ENCODE results near the gene PGGHG. TPM values are rescaled to one million over a fixed set of nuclear protein-coding genes. Genes with fewer than 3 reads are reported as not detected.
"Not testable (repeated sequence)": the region's sequence is repeated elsewhere in the genome, so short reads cannot be mapped to it uniquely, and the experiment has no call there.

Gene PGGHG
- total RNA-seq, 1 donor from 2014 or later: 2.6 TPM

GRCh38 chr11:330694-331357 lies 41.9 kb downstream of the PGGHG start:
- peaks cover 0 to 21% (median 6%) of the 10 kb centered on the region in 3 donors for H3K27me3 ChIP-seq (ENCODE audit: control insufficient read depth in 3 of 3, insufficient read depth in 3 of 3, low read length in 3 of 3)
- no peak overlapping the region for H3K4me3 ChIP-seq (ENCODE audit: low read length in 3 of 3)
- no peak overlapping the region for H3K9ac ChIP-seq (ENCODE audit: low read depth in 1 of 3, low read length in 3 of 3)
- H3K36me3 ChIP-seq (ENCODE audit: control insufficient read depth in 3 of 3, insufficient read depth in 3 of 3, low read length in 3 of 3): no peaks in the 10 kb centered on the region
- peaks cover 22 to 25% (median 24%) of the 10 kb centered on the region in 3 donors for H3K4me1 ChIP-seq (ENCODE audit: control insufficient read depth in 3 of 3, insufficient read depth in 3 of 3, low read length in 3 of 3)
- no peak overlapping the region for H3K27ac ChIP-seq (ENCODE audit: low read depth, low read length)
- H3K9me3 ChIP-seq (ENCODE audit: control insufficient read depth in 3 of 3, low read length in 3 of 3): peaks cover 0 to 2% (median 0%) of the 10 kb centered on the region in 3 donors

- Histone ChIP-seq H3K4me1 (ENCODE audit: control insufficient read depth in 3 of 3, insufficient read depth in 3 of 3, low read length in 3 of 3) (peaks cover 19 to 25% (median 24%) of the 10 kb centered on the region in 3 donors), H3K4me3 (ENCODE audit: low read length in 3 of 3) (no peak overlapping the region), H3K36me3 (ENCODE audit: control insufficient read depth in 3 of 3, insufficient read depth in 3 of 3, low read length in 3 of 3) (no peaks in the 10 kb centered on the region), H3K9ac (ENCODE audit: low read depth in 1 of 3, low read length in 3 of 3) (no peak overlapping the region), H3K9me3 (ENCODE audit: control insufficient read depth in 3 of 3, low read length in 3 of 3) (peaks cover 0 to 2% (median 0%) of the 10 kb centered on the region in 3 donors), H3K27ac (ENCODE audit: low read depth, low read length) (no peak overlapping the region), H3K27me3 (ENCODE audit: control insufficient read depth in 3 of 3, insufficient read depth in 3 of 3, low read length in 3 of 3) (peaks cover 0 to 20% (median 6%) of the 10 kb centered on the region in 3 donors)
These were observed 42.6 kb downstream of the PGGHG start for GRCh38 chr11:331358-332060.

- Histone ChIP-seq H3K4me3 (ENCODE audit: low read length in 3 of 3) (no peak overlapping the region), H3K4me1 (ENCODE audit: control insufficient read depth in 3 of 3, insufficient read depth in 3 of 3, low read length in 3 of 3) (peaks cover 10 to 19% (median 17%) of the 10 kb centered on the region in 3 donors), H3K9me3 (ENCODE audit: control insufficient read depth in 3 of 3, low read length in 3 of 3) (peaks cover 0 to 2% (median 0%) of the 10 kb centered on the region in 3 donors), H3K27me3 (ENCODE audit: control insufficient read depth in 3 of 3, insufficient read depth in 3 of 3, low read length in 3 of 3) (peaks cover 0 to 12% (median 6%) of the 10 kb centered on the region in 3 donors), H3K27ac (ENCODE audit: low read depth, low read length) (no peak overlapping the region), H3K9ac (ENCODE audit: low read depth in 1 of 3, low read length in 3 of 3) (no peak overlapping the region), H3K36me3 (ENCODE audit: control insufficient read depth in 3 of 3, insufficient read depth in 3 of 3, low read length in 3 of 3) (no peaks in the 10 kb centered on the region)
These were observed 43.9 kb downstream of the PGGHG start for GRCh38 chr11:332651-333480.

GRCh38 chr11:333616-334263 lies 44.8 kb downstream of the PGGHG start:
- not testable (repeated sequence) for H3K36me3 ChIP-seq (ENCODE audit: control insufficient read depth in 3 of 3, insufficient read depth in 3 of 3, low read length in 3 of 3); H3K9ac ChIP-seq (ENCODE audit: low read depth in 1 of 3, low read length in 3 of 3); H3K27ac ChIP-seq (ENCODE audit: low read depth, low read length); H3K27me3 ChIP-seq (ENCODE audit: control insufficient read depth in 3 of 3, insufficient read depth in 3 of 3, low read length in 3 of 3); H3K4me3 ChIP-seq (ENCODE audit: low read length in 3 of 3); H3K9me3 ChIP-seq (ENCODE audit: control insufficient read depth in 3 of 3, low read length in 3 of 3)
- H3K4me1 ChIP-seq (ENCODE audit: control insufficient read depth in 3 of 3, insufficient read depth in 3 of 3, low read length in 3 of 3): peaks cover 10 to 19% (median 17%) of the 10 kb centered on the region in 3 donors

DNA sequence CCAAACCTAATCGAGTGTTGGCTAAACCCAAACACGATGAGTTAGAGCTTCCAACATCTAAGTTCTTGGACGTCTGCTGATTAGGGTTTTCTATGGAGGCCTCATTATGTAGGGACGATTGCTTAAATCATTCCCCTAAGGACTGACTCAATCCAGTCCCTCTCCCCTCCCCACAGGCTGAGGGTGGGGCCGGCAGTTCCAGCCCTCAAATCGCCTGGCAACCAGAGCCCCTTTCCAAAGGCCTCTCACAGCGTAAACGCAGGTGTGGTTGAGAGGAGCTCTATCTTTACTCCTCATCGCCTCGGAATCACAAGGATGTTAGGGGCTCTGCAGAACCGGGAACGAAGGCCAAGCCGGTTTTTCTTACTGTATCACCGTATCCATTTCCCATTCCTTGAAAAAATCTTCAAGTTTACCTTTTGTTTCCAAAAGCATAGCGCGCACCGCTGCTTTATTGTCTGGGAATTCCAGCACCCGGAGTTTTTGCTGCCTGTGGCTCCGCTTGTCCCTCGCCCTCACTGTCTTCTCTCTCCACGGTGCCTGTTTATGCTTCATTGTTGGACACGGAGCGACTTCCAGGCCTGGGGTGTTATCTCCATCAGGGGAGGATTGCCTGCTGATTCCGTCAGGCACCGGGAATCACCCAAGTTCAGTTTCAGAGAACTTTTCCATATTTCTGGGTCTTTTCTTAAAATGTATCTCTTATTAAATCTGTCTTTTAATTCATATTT lies 45.5 kb downstream of the PGGHG start:
- Histone ChIP-seq H3K27ac (ENCODE audit: low read depth, low read length) (peak overlapping the region; percentile 5), H3K4me1 (ENCODE audit: control insufficient read depth in 3 of 3, insufficient read depth in 3 of 3, low read length in 3 of 3) (peaks cover 10 to 19% (median 17%) of the 10 kb centered on the region in 3 donors), H3K9me3 (ENCODE audit: control insufficient read depth in 3 of 3, low read length in 3 of 3) (peaks cover 0 to 2% (median 0%) of the 10 kb centered on the region in 3 donors), H3K27me3 (ENCODE audit: control insufficient read depth in 3 of 3, insufficient read depth in 3 of 3, low read length in 3 of 3) (peaks cover 0 to 8% (median 6%) of the 10 kb centered on the region in 3 donors), H3K4me3 (ENCODE audit: low read length in 3 of 3) (no peak overlapping the region), H3K36me3 (ENCODE audit: control insufficient read depth in 3 of 3, insufficient read depth in 3 of 3, low read length in 3 of 3) (no peaks in the 10 kb centered on the region), H3K9ac (ENCODE audit: low read depth in 1 of 3, low read length in 3 of 3) (no peak overlapping the region)

GRCh38 chr11:335779-336658 lies 47.1 kb downstream of the PGGHG start:
- peak overlapping the region; percentile 8 to 51 (median 10) for H3K9ac ChIP-seq (ENCODE audit: low read depth in 1 of 3, low read length in 3 of 3)
- peaks cover 0 to 2% (median 0%) of the 10 kb centered on the region in 3 donors for H3K9me3 ChIP-seq (ENCODE audit: control insufficient read depth in 3 of 3, low read length in 3 of 3)
- H3K27me3 ChIP-seq (ENCODE audit: control insufficient read depth in 3 of 3, insufficient read depth in 3 of 3, low read length in 3 of 3): peaks cover 0 to 8% (median 2%) of the 10 kb centered on the region in 3 donors
- H3K27ac ChIP-seq (ENCODE audit: low read depth, low read length): peak overlapping the region; percentile 79
- H3K36me3 ChIP-seq (ENCODE audit: control insufficient read depth in 3 of 3, insufficient read depth in 3 of 3, low read length in 3 of 3): no peaks in the 10 kb centered on the region
- peak overlapping the region in 1 of 3 donors; percentile 14 for H3K4me3 ChIP-seq (ENCODE audit: low read length in 3 of 3)
- peaks cover 10 to 19% (median 17%) of the 10 kb centered on the region in 3 donors for H3K4me1 ChIP-seq (ENCODE audit: control insufficient read depth in 3 of 3, insufficient read depth in 3 of 3, low read length in 3 of 3)

DNA sequence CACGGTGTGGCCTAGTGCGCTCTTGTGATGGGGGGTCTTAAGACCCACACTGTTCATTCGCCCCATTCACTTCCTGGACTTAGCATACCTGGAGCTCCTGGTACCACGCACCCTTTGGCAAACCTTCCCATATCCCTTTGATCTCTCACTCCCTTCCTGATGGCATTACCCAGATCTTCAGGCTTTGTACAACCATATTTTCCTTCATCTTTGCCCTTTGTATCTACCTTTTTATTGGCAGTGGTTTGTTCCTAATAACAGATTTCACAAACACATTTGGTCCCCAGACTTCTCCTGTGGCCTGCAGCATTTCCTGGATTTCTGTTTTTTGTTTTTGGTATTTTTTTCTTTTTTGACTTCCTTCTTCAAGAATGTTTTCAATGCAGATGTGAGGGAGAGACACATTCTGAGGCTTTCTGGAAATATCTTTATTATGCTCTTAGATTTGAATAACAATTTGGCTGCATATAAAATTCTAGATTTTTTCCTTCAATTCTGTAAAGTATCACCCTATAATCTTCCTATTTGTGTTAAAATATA lies 47.8 kb downstream of the PGGHG start:
- H3K4me1 ChIP-seq (ENCODE audit: control insufficient read depth in 3 of 3, insufficient read depth in 3 of 3, low read length in 3 of 3): peaks cover 10 to 19% (median 17%) of the 10 kb centered on the region in 3 donors
- H3K9ac ChIP-seq (ENCODE audit: low read depth in 1 of 3, low read length in 3 of 3): peak overlapping the region in 1 of 3 donors; percentile 10
- H3K27ac ChIP-seq (ENCODE audit: low read depth, low read length): peak overlapping the region; percentile 79
- H3K4me3 ChIP-seq (ENCODE audit: low read length in 3 of 3): peak overlapping the region in 1 of 3 donors; percentile 14
- no peaks in the 10 kb centered on the region for H3K36me3 ChIP-seq (ENCODE audit: control insufficient read depth in 3 of 3, insufficient read depth in 3 of 3, low read length in 3 of 3)
- peaks cover 0 to 5% (median 2%) of the 10 kb centered on the region in 3 donors for H3K27me3 ChIP-seq (ENCODE audit: control insufficient read depth in 3 of 3, insufficient read depth in 3 of 3, low read length in 3 of 3)
- peaks cover 0 to 2% (median 0%) of the 10 kb centered on the region in 3 donors for H3K9me3 ChIP-seq (ENCODE audit: control insufficient read depth in 3 of 3, low read length in 3 of 3)

GRCh38 chr11:337711-338110 lies 48.8 kb downstream of the PGGHG start:
- Histone ChIP-seq H3K9me3 (ENCODE audit: control insufficient read depth in 3 of 3, low read length in 3 of 3) (peaks cover 0 to 2% (median 0%) of the 10 kb centered on the region in 3 donors), H3K4me1 (ENCODE audit: control insufficient read depth in 3 of 3, insufficient read depth in 3 of 3, low read length in 3 of 3) (peaks cover 10 to 19% (median 17%) of the 10 kb centered on the region in 3 donors), H3K4me3 (ENCODE audit: low read length in 3 of 3) (no peak overlapping the region), H3K36me3 (ENCODE audit: control insufficient read depth in 3 of 3, insufficient read depth in 3 of 3, low read length in 3 of 3) (no peaks in the 10 kb centered on the region), H3K9ac (ENCODE audit: low read depth in 1 of 3, low read length in 3 of 3) (no peak overlapping the region), H3K27ac (ENCODE audit: low read depth, low read length) (no peak overlapping the region), H3K27me3 (ENCODE audit: control insufficient read depth in 3 of 3, insufficient read depth in 3 of 3, low read length in 3 of 3) (peaks cover 0 to 5% (median under 1%) of the 10 kb centered on the region in 3 donors)
